IMR-90 (cell line): ENCODE measurements around the gene SLC39A5. TPM values are rescaled to one million over a fixed set of nuclear protein-coding genes. Genes with fewer than 3 reads are reported as not detected.

Experiments used
- ATAC-seq: fragments of 200-7000 bp; cut with Tn5 transposase; 2 replicates; pipeline ENCODE4 v1.9.1; 2020; ENCODE audit warnings: low read depth, mild to moderate bottlenecking, moderate library complexity
- BruUV-seq: library from RNA; stranded (reverse); fragments of 400-500 nt; replicated peaks from 2 replicates; lab custom pipeline; 2021; lab: Mats Ljungman, UMichigan
- CTCF ChIA-PET: fragments of 300-600 bp; formaldehyde crosslinking; extraction: SDS; loops from one replicate; lab custom pipeline; 2021; ENCODE audit warnings: antibody characterized with exemption; lab: Yijun Ruan, JAX
- POLR2A ChIA-PET: fragments of 300-600 bp; sonication (Branson Sonifier 250); formaldehyde crosslinking; loops from one replicate; lab custom pipeline; 2022; ENCODE audit warnings: antibody characterized with exemption; ENCODE audit not compliant: unreplicated experiment; lab: Charles Lee
- DNase-seq: peaks from one replicate; pipeline ENCODE4 v3.0.0; 2013
- H2AFZ ChIP-seq: replicated peaks from 2 replicates; pipeline ENCODE3; 2013; ENCODE audit warnings: low read length, mild to moderate bottlenecking; ENCODE audit not compliant: poor library complexity
- H2AK5ac ChIP-seq: 2 replicates; pipeline ENCODE4 v1.6.1; 2013; ENCODE audit warnings: low read depth, low read length, inconsistent platforms
- H2AK9ac ChIP-seq: replicated peaks from 2 replicates; pipeline ENCODE3; 2013; ENCODE audit warnings: mild to moderate bottlenecking, low read depth, low read length, moderate library complexity; ENCODE audit not compliant: poor library complexity
- H2BK120ac ChIP-seq: 2 replicates; pipeline ENCODE4 v1.6.1; 2013; ENCODE audit warnings: low read depth, low read length, inconsistent platforms
- H2BK15ac ChIP-seq: 3 replicates; pipeline ENCODE4 v1.6.1; 2013; ENCODE audit warnings: low read depth, low read length, inconsistent platforms
- H2BK20ac ChIP-seq: 2 replicates; pipeline ENCODE4 v1.6.1; 2013; ENCODE audit warnings: low read depth, mild to moderate bottlenecking, inconsistent platforms, low read length, moderate library complexity
- H2BK5ac ChIP-seq: 2 replicates; pipeline ENCODE4 v1.6.1; 2013; ENCODE audit warnings: mild to moderate bottlenecking, low read depth, low read length, inconsistent platforms; ENCODE audit not compliant: poor library complexity, severe bottlenecking
- H3K14ac ChIP-seq: replicated peaks from 2 replicates; pipeline ENCODE4 v1.6.1; 2013; ENCODE audit warnings: low read depth, low read length, inconsistent platforms
- H3K18ac ChIP-seq: 2 replicates; pipeline ENCODE4 v1.6.1; 2013; ENCODE audit warnings: low read depth, low read length, control low read depth
- H3K23ac ChIP-seq: 2 replicates; pipeline ENCODE4 v1.6.1; 2013; ENCODE audit warnings: low read depth, low read length, inconsistent platforms
- H3K27ac ChIP-seq: 2 replicates; pipeline ENCODE4 v1.5.1; 2013; ENCODE audit warnings: mild to moderate bottlenecking, control low read depth, low read length; ENCODE audit not compliant: insufficient read depth
- H3K27me3 ChIP-seq: 2 replicates; pipeline ENCODE4 v1.6.1; 2013; ENCODE audit warnings: low read length; ENCODE audit not compliant: control insufficient read depth, insufficient read depth
- H3K36me3 ChIP-seq: 2 replicates; pipeline ENCODE4 v1.6.1; 2013; ENCODE audit warnings: low read length, mixed read lengths; ENCODE audit not compliant: control insufficient read depth, insufficient read depth
- H3K4ac ChIP-seq: 2 replicates; pipeline ENCODE4 v1.6.1; 2013; ENCODE audit warnings: low read depth, low read length, inconsistent platforms
- H3K4me1 ChIP-seq: 2 replicates; pipeline ENCODE4 v1.6.1; 2013; ENCODE audit warnings: low read length, mixed read lengths; ENCODE audit not compliant: control insufficient read depth, insufficient read depth
- H3K4me2 ChIP-seq: 2 replicates; pipeline ENCODE4 v1.6.1; 2013; ENCODE audit warnings: low read depth, mild to moderate bottlenecking, control low read depth, low read length, moderate library complexity
- H3K4me3 ChIP-seq: 2 replicates; pipeline ENCODE4 v1.5.1; 2013; ENCODE audit warnings: low read depth, mild to moderate bottlenecking, control low read depth, low read length, moderate library complexity; ENCODE audit not compliant: insufficient read depth
- H3K56ac ChIP-seq: 2 replicates; pipeline ENCODE4 v1.6.1; 2013; ENCODE audit warnings: low read length, inconsistent platforms; ENCODE audit not compliant: insufficient read depth; ENCODE audit errors: extremely low read depth
- H3K79me1 ChIP-seq, 2 experiments: 2 replicates each; pipeline ENCODE4 v1.6.1; 2013; ENCODE audit warnings: low read length in 2 of 2, inconsistent platforms in 1 of 2, low read depth in 1 of 2
- H3K9ac ChIP-seq: 2 replicates; pipeline ENCODE4 v1.6.1; 2013; ENCODE audit warnings: low read depth, low read length, control low read depth
- H3K9me1 ChIP-seq: 2 replicates; pipeline ENCODE4 v1.6.1; 2013; ENCODE audit warnings: low read length, inconsistent platforms; ENCODE audit not compliant: insufficient read depth
- H3K9me3 ChIP-seq: 2 replicates; pipeline ENCODE4 v1.6.1; 2013; ENCODE audit warnings: low read length; ENCODE audit not compliant: control insufficient read depth, insufficient read depth
- H4K20me1 ChIP-seq: 2 replicates; pipeline ENCODE4 v1.6.1; 2013; ENCODE audit warnings: low read length, inconsistent platforms; ENCODE audit not compliant: insufficient read depth
- H4K5ac ChIP-seq: 2 replicates; pipeline ENCODE4 v1.6.1; 2013; ENCODE audit warnings: mild to moderate bottlenecking, low read depth, low read length, control low read depth
- H4K8ac ChIP-seq, 2 experiments: 2 replicates each; pipeline ENCODE4 v1.6.1; 2013; ENCODE audit warnings: low read depth in 2 of 2, low read length in 2 of 2, control low read depth in 1 of 2, inconsistent platforms in 1 of 2
- H4K91ac ChIP-seq: 2 replicates; pipeline ENCODE4 v1.6.1; 2013; ENCODE audit warnings: low read depth, low read length, inconsistent platforms; ENCODE audit not compliant: insufficient read depth
- CEBPB ChIP-seq: IDR thresholded peaks from 2 replicates; pipeline ENCODE4 v1.6.1; 2012; ENCODE audit warnings: low read depth, low read length, improper control_type of control experiment
- FOS ChIP-seq: fragments of 150-350 bp; IDR thresholded peaks from 2 replicates; pipeline ENCODE4 v1.6.1; 2016; ENCODE audit warnings: low read depth, low read length
- MAFK ChIP-seq: IDR thresholded peaks from 2 replicates; pipeline ENCODE4 v1.6.1; 2012; ENCODE audit warnings: low read depth, low read length, improper control_type of control experiment
- MXI1 ChIP-seq: IDR thresholded peaks from 2 replicates; pipeline ENCODE4 v1.6.1; 2012; ENCODE audit warnings: low read depth, mild to moderate bottlenecking, low read length, moderate library complexity, borderline replicate concordance
- RAD21 ChIP-seq: IDR thresholded peaks from 2 replicates; pipeline ENCODE4 v1.6.1; 2012; ENCODE audit warnings: low read length, improper control_type of control experiment
- RFX5 ChIP-seq: IDR thresholded peaks from 2 replicates; pipeline ENCODE4 v1.8.0; 2012; ENCODE audit warnings: low read depth, mild to moderate bottlenecking, low read length, moderate library complexity
- dilution Hi-C: fragments of 300-500 bp; cut with HindIII; formaldehyde crosslinking; loops from one replicate; pipeline ENCODE4 v1.14.3; 2018; ENCODE audit warnings: low sequenced_read_pairs; ENCODE audit not compliant: unreplicated experiment
- in situ Hi-C: fragments of 300-500 bp; cut with MboI; formaldehyde crosslinking; loops from 3 replicates; pipeline ENCODE4 v1.14.3; 2019; ENCODE audit warnings: low sequenced_read_pairs, inconsistent platforms, mixed read lengths
- intact Hi-C: fragments of 100-400 bp; cut with micrococcal nuclease; formaldehyde crosslinking; loops from 2 replicates; pipeline ENCODE4 v1.10.0; 2022
- polyA plus RNA-seq, 3 experiments: library from polyadenylated mRNA; depleted of rRNA; stranded (reverse); fragments of >200 nt; gene quantifications; 2 replicates each; pipeline ENCODE4 v1.2.3, GENCODE V29; 2012; ENCODE audit warnings: low replicate concordance in 1 of 3
- total RNA-seq: library from RNA; depleted of rRNA; stranded (reverse); fragments of >200 nt; gene quantifications from 2 replicates; pipeline ENCODE4 v1.2.3, GENCODE V29; 2012
- TF ChIP-seq, protein P1 (sequence below): fragments of 150-350 bp; IDR thresholded peaks from 2 replicates; pipeline ENCODE4 v1.6.1; 2017; ENCODE audit warnings: mild to moderate bottlenecking, antibody characterized with exemption, low read length, low read depth
- TF ChIP-seq, protein P2 (sequence below): fragments of 150-350 bp; IDR thresholded peaks from 2 replicates; pipeline ENCODE4 v1.6.1; 2016; ENCODE audit warnings: low read depth, mild to moderate bottlenecking, low read length, moderate library complexity, borderline replicate concordance
- TF ChIP-seq, protein P3 (sequence below): conservative IDR thresholded peaks from 2 replicates; pipeline ENCODE4 v1.5.1; 2012; ENCODE audit warnings: mild to moderate bottlenecking, low read depth, low read length, improper control_type of control experiment

SLC39A5 gene
- total and polyA plus RNA-seq, 2 of the 4 experiments (the other 2 are of a cell fraction) = not detected

DNA sequence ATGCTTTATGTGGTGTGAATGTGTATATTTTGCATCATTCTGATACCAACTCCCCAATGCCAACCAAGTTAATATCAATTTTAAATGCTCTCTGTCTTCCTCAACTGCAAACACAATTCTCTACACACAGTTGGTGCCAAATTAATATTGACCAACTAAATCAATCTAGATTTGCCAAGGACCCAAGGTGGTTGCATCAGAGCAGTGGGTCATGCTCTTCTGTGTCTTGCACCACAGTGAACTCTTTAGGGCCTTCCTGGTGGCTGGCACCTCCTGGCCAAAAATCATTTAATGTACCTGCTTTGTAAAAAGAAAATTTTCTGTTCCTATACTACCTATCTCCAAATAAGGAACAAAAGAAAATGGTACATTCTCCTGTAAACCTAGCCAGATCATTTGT lies 51.0 kb downstream of the SLC39A5 start:
- Histone ChIP-seq H3K9ac (no peak overlapping the region), H3K4me3 (no peak overlapping the region), H2AFZ (no peak overlapping the region), H3K27me3 (no peaks in the 10 kb centered on the region), H3K23ac (no peak overlapping the region), H3K4me2 (no peak overlapping the region), H3K56ac (no peak overlapping the region), H4K5ac (no peak overlapping the region), H3K18ac (no peak overlapping the region), H3K14ac (no peak overlapping the region), H2AK9ac (no peak overlapping the region), H2BK5ac (no peak overlapping the region), H2BK120ac (no peak overlapping the region), H3K9me3 (no peaks in the 10 kb centered on the region), H2BK20ac (no peak overlapping the region), H4K20me1 (no peaks in the 10 kb centered on the region), H3K4me1 (peaks cover 2% of the 10 kb centered on the region; the same call in 1 of the 2 replicates), H3K9me1 (no peaks in the 10 kb centered on the region), H2AK5ac (no peak overlapping the region), H3K27ac (no peak overlapping the region), H3K79me1 (peaks cover 12 to 15% of the 10 kb centered on the region in 2 experiments; a peak in 3 of 4 replicates), H3K4ac (no peak overlapping the region), H4K91ac (no peak overlapping the region), H2BK15ac (no peak overlapping the region), H3K36me3 (peaks cover 58% of the 10 kb centered on the region), H4K8ac (no peak overlapping the region)
- ChIA-PET CTCF (no interaction called here), POLR2A (no interaction called here)
- TF ChIP-seq MXI1 = no peak
- TF ChIP-seq, protein P1, sequence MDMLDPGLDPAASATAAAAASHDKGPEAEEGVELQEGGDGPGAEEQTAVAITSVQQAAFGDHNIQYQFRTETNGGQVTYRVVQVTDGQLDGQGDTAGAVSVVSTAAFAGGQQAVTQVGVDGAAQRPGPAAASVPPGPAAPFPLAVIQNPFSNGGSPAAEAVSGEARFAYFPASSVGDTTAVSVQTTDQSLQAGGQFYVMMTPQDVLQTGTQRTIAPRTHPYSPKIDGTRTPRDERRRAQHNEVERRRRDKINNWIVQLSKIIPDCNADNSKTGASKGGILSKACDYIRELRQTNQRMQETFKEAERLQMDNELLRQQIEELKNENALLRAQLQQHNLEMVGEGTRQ = no peak
- no peak for TF ChIP-seq CEBPB
- TF ChIP-seq, protein P2, sequence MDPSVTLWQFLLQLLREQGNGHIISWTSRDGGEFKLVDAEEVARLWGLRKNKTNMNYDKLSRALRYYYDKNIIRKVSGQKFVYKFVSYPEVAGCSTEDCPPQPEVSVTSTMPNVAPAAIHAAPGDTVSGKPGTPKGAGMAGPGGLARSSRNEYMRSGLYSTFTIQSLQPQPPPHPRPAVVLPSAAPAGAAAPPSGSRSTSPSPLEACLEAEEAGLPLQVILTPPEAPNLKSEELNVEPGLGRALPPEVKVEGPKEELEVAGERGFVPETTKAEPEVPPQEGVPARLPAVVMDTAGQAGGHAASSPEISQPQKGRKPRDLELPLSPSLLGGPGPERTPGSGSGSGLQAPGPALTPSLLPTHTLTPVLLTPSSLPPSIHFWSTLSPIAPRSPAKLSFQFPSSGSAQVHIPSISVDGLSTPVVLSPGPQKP = no peak
- no peak for TF ChIP-seq MAFK
- TF ChIP-seq, protein P3, sequence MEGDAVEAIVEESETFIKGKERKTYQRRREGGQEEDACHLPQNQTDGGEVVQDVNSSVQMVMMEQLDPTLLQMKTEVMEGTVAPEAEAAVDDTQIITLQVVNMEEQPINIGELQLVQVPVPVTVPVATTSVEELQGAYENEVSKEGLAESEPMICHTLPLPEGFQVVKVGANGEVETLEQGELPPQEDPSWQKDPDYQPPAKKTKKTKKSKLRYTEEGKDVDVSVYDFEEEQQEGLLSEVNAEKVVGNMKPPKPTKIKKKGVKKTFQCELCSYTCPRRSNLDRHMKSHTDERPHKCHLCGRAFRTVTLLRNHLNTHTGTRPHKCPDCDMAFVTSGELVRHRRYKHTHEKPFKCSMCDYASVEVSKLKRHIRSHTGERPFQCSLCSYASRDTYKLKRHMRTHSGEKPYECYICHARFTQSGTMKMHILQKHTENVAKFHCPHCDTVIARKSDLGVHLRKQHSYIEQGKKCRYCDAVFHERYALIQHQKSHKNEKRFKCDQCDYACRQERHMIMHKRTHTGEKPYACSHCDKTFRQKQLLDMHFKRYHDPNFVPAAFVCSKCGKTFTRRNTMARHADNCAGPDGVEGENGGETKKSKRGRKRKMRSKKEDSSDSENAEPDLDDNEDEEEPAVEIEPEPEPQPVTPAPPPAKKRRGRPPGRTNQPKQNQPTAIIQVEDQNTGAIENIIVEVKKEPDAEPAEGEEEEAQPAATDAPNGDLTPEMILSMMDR = no peak
- no peak for TF ChIP-seq RAD21
- no peak for TF ChIP-seq RFX5
- no peak for TF ChIP-seq FOS
- dilution Hi-C loops = no loop called here
- DNase-seq (no peak), ATAC-seq (no peak)
- BruUV-seq = no TSS peak
- in situ Hi-C loops = no loop called here
- intact Hi-C loops = no loop called here
